ENCODE data around the gene ZNF688.

Gene ZNF688

DNA sequence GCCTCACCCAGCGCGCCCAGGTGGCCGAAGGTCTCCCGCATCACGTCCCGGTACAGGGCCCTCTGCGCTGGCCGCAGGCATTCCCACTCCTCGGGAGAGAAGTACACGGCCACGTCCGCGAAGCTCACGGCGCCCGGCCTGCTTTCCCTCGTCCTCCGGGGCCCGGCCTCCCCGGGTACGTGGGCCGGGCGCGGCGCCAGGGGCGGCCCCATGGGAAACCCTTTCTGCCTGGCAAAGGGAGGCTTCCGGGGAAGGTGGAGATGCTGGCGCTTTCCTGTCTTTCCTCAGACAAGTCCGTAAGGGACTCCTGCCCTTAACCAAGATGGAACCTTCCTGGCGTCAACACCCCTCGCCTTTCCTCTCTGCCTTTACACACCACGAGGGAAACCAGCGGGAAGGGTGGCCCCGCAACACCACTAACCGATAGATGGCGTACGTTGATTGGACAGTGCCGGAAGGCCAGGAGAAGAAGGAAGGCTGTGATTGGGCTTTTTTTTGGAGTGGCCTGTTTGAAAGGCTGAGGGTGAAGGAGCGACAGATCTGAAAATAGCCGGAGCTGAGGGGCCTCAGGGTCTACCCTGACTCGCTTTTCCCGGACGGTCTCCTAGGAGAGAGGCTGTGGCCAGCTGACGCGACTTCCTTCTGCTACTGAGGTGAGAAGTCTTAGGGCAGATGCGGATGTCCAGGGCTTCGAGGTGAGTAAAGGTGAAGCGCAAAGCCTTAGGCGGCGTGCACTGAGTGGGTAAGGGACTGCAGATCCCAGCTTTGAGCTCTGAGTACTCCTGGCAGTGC, 14.1 kb upstream of the ZNF688 start, which contains the start of gene ZNF785:
ZNF785 (minus strand) TSS at position 298 of the 792 bp plus-strand sequence; CDS start at position 212, 86 bp downstream.
- peak; percentile 23 for DNase-seq (ENCODE audit: extremely low spot score)
- ChIA-PET POLR2A (no interaction called here), CTCF (interaction anchor here (1.5 kb wide), 1 partner anchor 13 kb away, joined by 3 read pairs; no protein-coding TSS in a partner anchor)
- no peak for TF ChIP-seq BHLHE40 (IDR thresholded peaks at IDR 0.05; ENCODE audit: borderline replicate concordance)
- peak; percentile 28; the same call in 1 of the 2 replicates for TF ChIP-seq L3MBTL2 (conservative IDR thresholded peaks at IDR 0.05)

DNA sequence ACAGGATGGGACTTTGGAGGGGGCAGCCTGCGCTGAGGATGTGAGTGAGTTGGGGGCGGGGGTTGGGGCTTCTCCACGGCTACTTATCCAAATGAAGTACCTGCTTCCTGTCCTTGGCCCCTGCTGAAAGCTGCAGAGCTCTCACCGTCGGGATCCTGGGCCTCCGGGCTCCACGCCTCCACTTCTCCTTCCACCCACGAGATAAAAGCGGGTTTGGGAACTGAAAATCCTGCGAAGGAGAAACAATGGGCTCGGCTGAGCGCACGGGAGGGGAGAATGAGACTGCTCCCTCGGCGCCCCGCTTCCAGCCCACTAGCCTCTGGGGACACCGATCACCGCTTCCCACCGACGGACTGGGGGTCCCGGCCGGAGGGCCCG, 13.5 kb upstream of the ZNF688 start:
- ChIA-PET CTCF (no interaction called here), POLR2A (interaction anchor here (1.6 kb wide), 1 partner anchor 13 kb away, joined by 5 read pairs; the partner anchor contains the start of gene ZNF688)
- TF ChIP-seq CTBP1 (IDR thresholded peaks at IDR 0.05; ENCODE audit: borderline replicate concordance) (no peak), HDGF (IDR thresholded peaks at IDR 0.05; ENCODE audit: borderline replicate concordance) (no peak), LEF1 (IDR thresholded peaks at IDR 0.05; ENCODE audit: borderline replicate concordance) (no peak), ELF4 (IDR thresholded peaks at IDR 0.05) (no peak), L3MBTL2 (conservative IDR thresholded peaks at IDR 0.05) (no peak), ZNF384 (IDR thresholded peaks at IDR 0.05) (no peak), BHLHE40 (IDR thresholded peaks at IDR 0.05; ENCODE audit: borderline replicate concordance) (no peak), SP1 (IDR thresholded peaks at IDR 0.05) (no peak), FOXA1 (IDR thresholded peaks at IDR 0.05) (no peak), FOXM1 (IDR thresholded peaks at IDR 0.05; ENCODE audit: borderline replicate concordance) (no peak), TARDBP (IDR thresholded peaks at IDR 0.05) (no peak), NFRKB (IDR thresholded peaks at IDR 0.05) (no peak)
- TF ChIP-seq, protein P1, sequence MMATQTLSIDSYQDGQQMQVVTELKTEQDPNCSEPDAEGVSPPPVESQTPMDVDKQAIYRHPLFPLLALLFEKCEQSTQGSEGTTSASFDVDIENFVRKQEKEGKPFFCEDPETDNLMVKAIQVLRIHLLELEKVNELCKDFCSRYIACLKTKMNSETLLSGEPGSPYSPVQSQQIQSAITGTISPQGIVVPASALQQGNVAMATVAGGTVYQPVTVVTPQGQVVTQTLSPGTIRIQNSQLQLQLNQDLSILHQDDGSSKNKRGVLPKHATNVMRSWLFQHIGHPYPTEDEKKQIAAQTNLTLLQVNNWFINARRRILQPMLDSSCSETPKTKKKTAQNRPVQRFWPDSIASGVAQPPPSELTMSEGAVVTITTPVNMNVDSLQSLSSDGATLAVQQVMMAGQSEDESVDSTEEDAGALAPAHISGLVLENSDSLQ (IDR thresholded peaks at IDR 0.05), result no peak
- DNase-seq (ENCODE audit: extremely low spot score), result no peak

DNA sequence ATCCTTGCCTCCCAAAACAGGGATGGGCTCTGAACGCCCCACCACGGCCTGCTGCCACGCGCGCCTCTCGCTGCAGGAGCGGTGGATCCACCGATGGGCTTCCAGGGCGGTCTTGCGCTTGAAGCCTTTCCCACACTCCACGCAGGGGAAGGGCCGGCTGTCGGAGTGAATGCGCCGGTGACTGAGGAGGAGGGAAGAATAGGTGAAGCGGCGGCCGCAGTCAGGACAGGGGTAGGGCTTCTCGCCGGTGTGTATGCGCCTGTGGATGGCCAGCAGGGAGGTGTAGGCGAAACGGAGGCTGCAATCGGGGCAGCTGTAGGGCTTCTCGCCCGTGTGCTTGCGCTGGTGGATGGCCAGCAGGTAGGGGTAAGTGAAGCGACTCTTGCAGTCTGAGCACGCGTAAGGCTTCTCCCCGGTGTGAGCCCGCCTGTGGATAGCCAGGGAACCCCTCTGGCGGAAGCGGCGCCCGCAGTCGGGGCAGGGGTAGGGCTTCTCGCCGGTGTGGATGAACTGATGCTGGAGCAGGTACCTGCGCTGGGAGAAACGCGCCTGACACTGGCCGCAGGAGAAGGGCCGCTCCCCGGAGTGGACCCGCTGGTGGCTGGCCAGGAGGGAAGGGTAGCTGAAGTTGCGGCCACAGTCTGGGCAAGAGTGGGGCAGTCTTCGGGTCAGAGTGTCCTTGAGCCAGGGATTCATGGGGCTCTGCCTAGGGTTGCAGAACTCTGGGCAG, 11.3 kb upstream of the ZNF688 start:
- no peak for DNase-seq (ENCODE audit: extremely low spot score)
- ChIA-PET POLR2A (interaction anchor here (2.2 kb wide), 1 partner anchor 11 kb away, joined by 11 read pairs; the partner anchor contains the start of gene ZNF688), CTCF (no interaction called here)
- TF ChIP-seq LEF1 (IDR thresholded peaks at IDR 0.05; ENCODE audit: borderline replicate concordance), result no peak
- no peak for TF ChIP-seq SP1 (IDR thresholded peaks at IDR 0.05)
- no peak for TF ChIP-seq TARDBP (IDR thresholded peaks at IDR 0.05)
- no peak for TF ChIP-seq ARNT (IDR thresholded peaks at IDR 0.05)
- TF ChIP-seq SUZ12 (IDR thresholded peaks at IDR 0.05), result no peak
- TF ChIP-seq FOXM1 (IDR thresholded peaks at IDR 0.05; ENCODE audit: borderline replicate concordance), result no peak
- TF ChIP-seq ZNF384 (IDR thresholded peaks at IDR 0.05), result no peak
- TF ChIP-seq FOXA1 (IDR thresholded peaks at IDR 0.05), result no peak

- TF ChIP-seq NFRKB (IDR thresholded peaks at IDR 0.05) (no peak), FOXK2 (IDR thresholded peaks at IDR 0.05) (no peak), SP1 (IDR thresholded peaks at IDR 0.05) (no peak), BHLHE40 (IDR thresholded peaks at IDR 0.05; ENCODE audit: borderline replicate concordance) (no peak), FOXM1 (IDR thresholded peaks at IDR 0.05; ENCODE audit: borderline replicate concordance) (no peak), ELF4 (IDR thresholded peaks at IDR 0.05) (no peak), ZNF384 (IDR thresholded peaks at IDR 0.05) (no peak), L3MBTL2 (conservative IDR thresholded peaks at IDR 0.05) (no peak), TARDBP (IDR thresholded peaks at IDR 0.05) (no peak), FOXA1 (IDR thresholded peaks at IDR 0.05) (no peak), SUZ12 (IDR thresholded peaks at IDR 0.05) (no peak), ARNT (IDR thresholded peaks at IDR 0.05) (no peak), CTBP1 (IDR thresholded peaks at IDR 0.05; ENCODE audit: borderline replicate concordance) (no peak), LEF1 (IDR thresholded peaks at IDR 0.05; ENCODE audit: borderline replicate concordance) (no peak), HDGF (IDR thresholded peaks at IDR 0.05; ENCODE audit: borderline replicate concordance) (no peak)
- TF ChIP-seq, protein P1 (IDR thresholded peaks at IDR 0.05), result no peak
Measured at GRCh38 chr16:30581457-30581856, 9.9 kb upstream of the ZNF688 start.

GRCh38 chr16:30574678-30575077, 3.2 kb upstream of the ZNF688 start:
- CTCF ChIA-PET, result interaction anchor here (1.3 kb wide), 1 partner anchor 24 kb away, joined by 3 read pairs; no protein-coding TSS in a partner anchor
- TF ChIP-seq LEF1 (IDR thresholded peaks at IDR 0.05; ENCODE audit: borderline replicate concordance) (no peak), FOXA1 (IDR thresholded peaks at IDR 0.05) (no peak), HDGF (IDR thresholded peaks at IDR 0.05; ENCODE audit: borderline replicate concordance) (no peak), NFRKB (IDR thresholded peaks at IDR 0.05) (no peak), ZNF384 (IDR thresholded peaks at IDR 0.05) (no peak), ELF4 (IDR thresholded peaks at IDR 0.05) (no peak), TARDBP (IDR thresholded peaks at IDR 0.05) (no peak), ARNT (IDR thresholded peaks at IDR 0.05) (no peak), SP1 (IDR thresholded peaks at IDR 0.05) (no peak), FOXM1 (IDR thresholded peaks at IDR 0.05; ENCODE audit: borderline replicate concordance) (no peak), CTBP1 (IDR thresholded peaks at IDR 0.05; ENCODE audit: borderline replicate concordance) (no peak), FOXK2 (IDR thresholded peaks at IDR 0.05) (no peak), BHLHE40 (IDR thresholded peaks at IDR 0.05; ENCODE audit: borderline replicate concordance) (no peak)
- TF ChIP-seq, protein P1 (IDR thresholded peaks at IDR 0.05), result no peak
- DNase-seq (ENCODE audit: extremely low spot score), result no peak
- POLR2A ChIA-PET, result interaction anchor here (2.1 kb wide), 1 partner anchor 34 kb away, joined by 8 read pairs; no protein-coding TSS in a partner anchor

More at GRCh38 chr16:30581457-30581856, 9.9 kb upstream of the ZNF688 start:
- DNase-seq (ENCODE audit: extremely low spot score), result no peak
- POLR2A ChIA-PET, result interaction anchor here (1.5 to 2.2 kb wide), 2 partner anchors 9 to 29 kb away, joined by 4 to 11 read pairs; partner anchors contain the start of genes ZNF688 and ZNF689
- CTCF ChIA-PET, result interaction anchor here (0.6 to 1.1 kb wide), 2 partner anchors 21 to 466 kb away, joined by 3 read pairs; no protein-coding TSS in a partner anchor

Measured in HEK293T (cell line).